Right cardiac atrium (tissue), 5 donors: ENCODE data around the gene AGAP1. TPM values are rescaled to one million over a fixed set of nuclear protein-coding genes. Genes with fewer than 3 reads are reported as not detected.

Experiments
- ATAC-seq, 2 donors: fragments of 200-7000 bp; cut with Tn5 transposase; one replicate each; pipeline versions ENCODE4 v1.8.0 to v1.9.1; 2020; ENCODE audit warnings: moderate library complexity in 2 of 2, mild to moderate bottlenecking in 1 of 2
- DNase-seq, 3 donors: peaks; one replicate each; pipeline ENCODE4 v3.0.0-alpha.2; 2020
- H3K27ac ChIP-seq: one replicate; pipeline ENCODE4 v1.5.1; 2013; ENCODE audit warnings: mild to moderate bottlenecking, low read length, control low read depth, moderate library complexity
- H3K27me3 ChIP-seq: one replicate; pipeline ENCODE4 v1.6.1; 2013; ENCODE audit not compliant: control insufficient read depth, insufficient read depth
- H3K4me1 ChIP-seq: one replicate; pipeline ENCODE4 v1.6.1; 2013; ENCODE audit warnings: low read length; ENCODE audit not compliant: control insufficient read depth, insufficient read depth
- H3K4me3 ChIP-seq: one replicate; pipeline ENCODE4 v1.5.1; 2013; ENCODE audit warnings: low read length, control low read depth
- H3K9me3 ChIP-seq: one replicate; pipeline ENCODE4 v1.6.1; 2013; ENCODE audit warnings: low read length; ENCODE audit not compliant: control insufficient read depth
- WGBS: extraction: QIAGEN DNeasy Blood & Tissue Kit; methylation state at CpG from one replicate; pipeline ENCODE4 v1.1.7; 2013; 5-methylcytosine and 5-hydroxymethylcytosine counted together
- intact Hi-C, 4 donors: fragments of 100-400 bp; cut with DNase I; formaldehyde crosslinking; loops; one replicate each; pipeline versions ENCODE4 v1.11.0 to v1.14.0; 2022 to 2023
- polyA plus RNA-seq: library from polyadenylated mRNA; stranded (reverse); fragments of 200-250 nt; gene quantifications from one replicate; pipeline ENCODE4 v1.2.3, GENCODE V29; 2013
- total RNA-seq, 4 donors: library from RNA; stranded (reverse); fragmentation: NEBNext Ultra II Directional; extraction: Animal tissue kit (Norgen Biotek cat#: 25700); gene quantifications; one replicate each; pipeline ENCODE4 v1.2.1, GENCODE V29; 2021
- donor health status: healthy with polysubstance abuse.
- donor health status: DM: no; HTN: yes; CAD: no.
- donor health status: DM: no; HTN: no; CAD: no.
- donor health status: DM: no; HTN: yes; CAD: no; lungs with severe emphysema.
- donor health status: DM: yes; HTN: yes; CAD: no.

AGAP1 gene
- total and polyA plus RNA-seq, 5 donors = 10.5 to 25.3 (median 22.6) TPM

DNA sequence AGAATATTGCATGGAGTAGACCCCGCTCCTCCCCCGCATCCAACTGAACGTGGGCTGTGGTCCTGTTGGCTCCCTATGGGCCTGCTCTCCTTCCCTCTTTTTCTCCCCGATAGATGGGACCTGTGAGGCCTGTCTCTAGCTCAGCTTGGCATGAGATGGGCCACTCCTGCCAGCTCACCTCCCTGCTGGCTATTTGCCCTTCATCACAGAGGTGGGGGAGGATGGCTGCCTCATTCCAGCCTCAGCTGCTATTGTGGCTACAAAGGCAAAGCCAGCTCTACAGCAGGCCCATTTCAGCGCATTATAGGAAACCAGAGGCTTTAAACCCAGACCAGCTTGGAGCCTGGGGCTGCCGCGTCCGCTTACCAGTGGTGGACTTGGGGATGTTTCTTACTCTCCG is 360.4 kb downstream of the AGAP1 start:
- intact Hi-C loops = no loop called here
- no peak overlapping the region for H3K4me3 ChIP-seq
- H3K27me3 ChIP-seq = no peaks in the 10 kb centered on the region
- H3K4me1 ChIP-seq = no peaks in the 10 kb centered on the region
- DNase-seq (no peak), ATAC-seq (no peak)
- no peaks in the 10 kb centered on the region for H3K9me3 ChIP-seq
- H3K27ac ChIP-seq = no peak overlapping the region
- WGBS = 90% methylated on average over 9 of the region's 9 CpGs

DNA sequence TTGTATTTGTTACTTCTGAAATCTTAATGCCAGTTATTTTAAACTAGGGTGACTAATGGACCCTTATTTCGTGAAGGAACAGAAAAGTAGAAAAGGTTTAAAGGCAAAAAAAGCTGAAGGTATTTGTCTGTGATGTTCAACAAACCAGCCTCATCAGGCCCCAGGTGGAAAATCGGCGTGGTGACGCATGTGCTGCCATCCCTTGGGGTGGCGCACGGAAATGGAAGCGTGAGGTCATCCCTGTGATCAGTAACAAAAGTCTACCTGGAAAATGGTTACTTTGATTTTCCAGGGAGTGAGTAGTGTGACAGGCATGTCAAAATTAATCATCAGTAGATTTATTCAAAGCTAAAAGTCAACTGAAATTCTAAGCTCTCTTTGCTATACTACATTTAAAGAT is 361.2 kb downstream of the AGAP1 start:
- Histone ChIP-seq H3K4me1 (no peaks in the 10 kb centered on the region), H3K27ac (no peak overlapping the region), H3K27me3 (no peaks in the 10 kb centered on the region), H3K9me3 (no peaks in the 10 kb centered on the region), H3K4me3 (no peak overlapping the region)
- WGBS = 97% methylated on average over 7 of the region's 7 CpGs
- DNase-seq (no peak), ATAC-seq (no peak)
- intact Hi-C loops = no loop called here

DNA sequence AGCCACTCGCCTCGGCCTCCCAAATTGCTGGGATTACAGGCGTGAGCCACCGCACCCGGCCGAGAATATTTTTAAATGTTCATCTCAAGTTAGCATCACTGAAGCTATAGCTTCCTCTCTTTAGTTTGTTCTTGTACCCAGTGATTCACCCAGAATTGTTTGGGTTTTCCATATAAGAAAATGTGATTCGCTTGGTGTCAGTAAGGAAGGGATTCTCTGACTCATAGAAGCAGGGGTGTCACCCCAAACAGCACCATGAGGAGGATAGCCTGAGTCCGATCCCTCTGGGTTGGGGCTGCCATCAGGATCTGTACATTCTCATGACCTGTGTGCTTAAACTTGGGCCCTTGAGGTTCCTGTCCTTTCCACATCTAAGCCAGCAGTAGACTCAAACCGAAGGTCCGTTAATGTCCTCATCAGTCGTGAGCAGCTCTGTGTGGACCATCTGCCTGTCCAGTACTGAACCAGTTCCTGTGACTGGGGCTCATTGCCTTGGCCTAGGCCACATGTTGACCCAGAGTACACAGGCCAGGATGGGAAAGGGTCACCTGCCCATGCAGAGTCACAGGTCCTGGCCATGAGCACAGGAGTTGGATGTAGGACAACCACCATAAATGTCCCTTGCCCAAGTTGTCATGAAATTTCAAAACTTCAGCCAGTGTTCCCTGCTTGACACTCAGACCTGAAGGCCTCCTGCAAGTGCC is 362.5 kb downstream of the AGAP1 start:
- Histone ChIP-seq H3K9me3 (no peaks in the 10 kb centered on the region), H3K27me3 (no peaks in the 10 kb centered on the region), H3K27ac (no peak overlapping the region), H3K4me3 (no peak overlapping the region), H3K4me1 (no peaks in the 10 kb centered on the region)
- no peak for DNase-seq
- over 99% methylated on average over 11 of the region's 11 CpGs for WGBS
- intact Hi-C loops = no loop called here
- no peak for ATAC-seq

DNA sequence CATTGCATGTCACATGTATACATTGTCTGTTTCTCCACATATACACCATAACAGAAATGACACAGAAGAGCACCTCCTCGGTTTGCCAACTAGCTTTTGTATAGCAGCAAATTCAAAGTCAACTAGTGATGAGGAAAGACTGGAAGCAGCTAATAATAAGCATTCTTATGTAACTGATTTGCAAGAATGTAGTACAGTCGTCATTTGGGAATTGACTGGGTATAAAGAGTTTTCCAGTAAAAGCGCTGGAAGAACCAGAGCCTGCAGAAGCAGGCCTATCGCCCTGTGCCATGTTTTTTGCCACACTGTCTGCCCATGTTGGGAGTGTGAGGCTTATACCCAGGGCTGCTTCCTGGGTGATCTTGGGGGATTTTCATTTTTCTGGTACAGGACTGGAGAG is 363.8 kb downstream of the AGAP1 start:
- intact Hi-C loops = no loop called here
- DNase-seq = no peak
- no peaks in the 10 kb centered on the region for H3K27me3 ChIP-seq
- H3K4me1 ChIP-seq = no peaks in the 10 kb centered on the region
- no peak overlapping the region for H3K4me3 ChIP-seq
- no peaks in the 10 kb centered on the region for H3K9me3 ChIP-seq
- no peak overlapping the region for H3K27ac ChIP-seq
- no peak for ATAC-seq
- 55% methylated on average over 4 of the region's 4 CpGs for WGBS

DNA sequence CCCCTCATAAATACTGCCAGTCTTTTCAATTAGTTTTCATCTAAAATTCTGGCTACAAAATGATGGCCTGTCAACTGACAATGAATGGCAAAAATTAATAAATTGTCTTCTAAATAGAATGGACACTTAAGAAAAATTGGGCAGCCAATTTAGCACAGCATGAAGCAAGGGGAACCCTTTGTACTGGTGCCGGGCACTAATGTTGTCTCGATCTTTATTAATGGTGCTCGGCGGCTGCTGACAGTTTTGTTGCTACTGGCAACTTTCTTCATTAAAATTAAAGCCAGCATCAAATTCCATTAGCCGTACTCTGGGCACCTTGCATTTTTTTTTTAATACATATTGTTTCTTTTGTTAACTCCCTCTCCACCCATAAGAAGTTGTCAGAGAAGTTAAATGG is 365.0 kb downstream of the AGAP1 start:
- no peaks in the 10 kb centered on the region for H3K9me3 ChIP-seq
- H3K4me3 ChIP-seq = no peak overlapping the region
- ATAC-seq (no peak), DNase-seq (no peak)
- 80% methylated on average over 5 of the region's 5 CpGs for WGBS
- no peaks in the 10 kb centered on the region for H3K27me3 ChIP-seq
- no peaks in the 10 kb centered on the region for H3K4me1 ChIP-seq
- H3K27ac ChIP-seq = no peak overlapping the region
- intact Hi-C loops = no loop called here

DNA sequence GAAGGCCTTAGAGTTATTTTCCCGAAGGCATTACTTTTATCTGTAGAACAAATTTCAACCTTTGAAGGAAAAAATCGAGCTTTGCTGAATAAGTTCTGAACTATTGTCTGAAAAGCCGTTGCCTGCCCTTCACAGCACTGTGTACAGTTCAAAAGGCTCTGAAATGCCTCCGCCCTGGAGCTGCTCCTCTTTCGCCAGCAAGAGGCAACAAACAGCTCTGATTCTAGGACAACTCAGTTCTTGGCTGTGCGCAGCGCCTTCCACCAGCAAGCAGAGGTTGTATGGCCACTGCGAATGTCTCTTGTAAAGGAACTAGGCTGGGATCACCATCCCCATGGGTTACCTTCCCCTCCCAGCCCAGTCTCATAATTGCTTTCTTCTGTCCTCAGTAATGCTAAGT is 365.8 kb downstream of the AGAP1 start:
- no peaks in the 10 kb centered on the region for H3K27me3 ChIP-seq
- no peak overlapping the region for H3K4me3 ChIP-seq
- peak in 2 of 3 donors; percentile 38 to 77 for DNase-seq
- no peaks in the 10 kb centered on the region for H3K4me1 ChIP-seq
- intact Hi-C loops = no loop called here
- 42% methylated on average over 8 of the region's 8 CpGs for WGBS
- peak; percentile 72 to 78 for ATAC-seq
- H3K9me3 ChIP-seq = no peaks in the 10 kb centered on the region
- peak overlapping the region; percentile 20 for H3K27ac ChIP-seq

DNA sequence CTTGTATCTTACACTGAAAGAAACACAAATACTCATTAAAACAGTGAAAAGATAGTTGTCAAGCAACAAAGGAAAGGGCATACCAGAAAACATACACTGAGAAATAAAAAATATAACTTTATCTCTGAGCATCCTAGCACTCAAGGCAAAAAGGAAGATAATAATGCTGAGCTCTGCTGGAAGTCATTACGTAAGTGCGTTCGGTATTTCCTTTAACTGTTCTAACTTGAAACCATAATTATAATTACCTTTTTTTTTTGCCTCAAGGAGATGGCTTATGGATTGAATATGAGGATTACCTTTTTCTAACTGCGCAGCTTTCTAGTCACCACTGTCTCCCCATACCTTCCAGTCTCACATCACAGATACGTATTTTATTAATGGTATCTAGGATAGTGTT is 366.3 kb downstream of the AGAP1 start:
- Histone ChIP-seq H3K4me1 (no peaks in the 10 kb centered on the region), H3K4me3 (no peak overlapping the region), H3K9me3 (no peaks in the 10 kb centered on the region), H3K27ac (no peak overlapping the region), H3K27me3 (no peaks in the 10 kb centered on the region)
- intact Hi-C loops = no loop called here
- WGBS = 51% methylated on average over 5 of the region's 5 CpGs
- no peak for DNase-seq
- ATAC-seq = peak; percentile 26 to 31

DNA sequence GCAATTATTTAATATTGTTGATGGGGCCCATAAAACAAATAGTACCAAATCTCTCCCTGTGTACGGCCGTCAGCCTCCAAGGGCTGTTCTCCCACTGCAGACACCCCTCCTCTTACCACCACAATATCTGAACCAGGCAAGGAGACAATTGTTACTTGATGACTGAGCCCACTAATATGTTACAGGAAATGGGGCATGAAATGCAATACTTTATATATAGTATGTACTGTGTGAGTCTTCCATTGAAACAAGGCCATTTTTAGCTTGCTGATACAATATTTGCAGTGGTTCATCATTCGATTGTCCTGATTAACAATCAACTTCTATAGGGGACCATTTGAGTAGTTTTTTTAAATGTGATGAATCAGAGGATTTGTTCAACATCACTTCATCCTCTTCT is 367.0 kb downstream of the AGAP1 start:
- ATAC-seq (no peak), DNase-seq (no peak)
- Histone ChIP-seq H3K9me3 (no peaks in the 10 kb centered on the region), H3K4me1 (no peaks in the 10 kb centered on the region), H3K4me3 (no peak overlapping the region), H3K27me3 (no peaks in the 10 kb centered on the region), H3K27ac (no peak overlapping the region)
- intact Hi-C loops = no loop called here
- WGBS = 69% methylated on average over 3 of the region's 3 CpGs

DNA sequence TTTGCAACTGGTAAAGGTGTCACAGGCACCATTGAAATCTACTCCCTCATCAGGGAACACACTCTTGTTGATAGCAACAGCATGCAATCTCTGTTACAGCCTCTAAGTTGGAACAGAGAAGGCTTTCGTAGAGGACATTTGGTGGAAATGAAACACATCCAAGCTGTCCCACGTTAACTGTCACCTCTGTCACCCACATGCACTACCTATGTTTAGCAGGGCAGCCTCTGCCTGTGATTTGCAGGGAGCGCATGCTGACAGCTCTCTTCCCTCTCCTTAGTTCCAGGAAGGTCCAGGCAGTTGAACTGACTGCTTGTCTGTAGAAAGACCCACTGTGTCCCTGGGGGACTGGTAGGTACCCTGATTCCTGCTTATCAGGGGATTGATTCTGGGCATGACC is 367.5 kb downstream of the AGAP1 start:
- H3K27me3 ChIP-seq = no peaks in the 10 kb centered on the region
- peak; percentile 48 to 79 for ATAC-seq
- DNase-seq = no peak

DNA sequence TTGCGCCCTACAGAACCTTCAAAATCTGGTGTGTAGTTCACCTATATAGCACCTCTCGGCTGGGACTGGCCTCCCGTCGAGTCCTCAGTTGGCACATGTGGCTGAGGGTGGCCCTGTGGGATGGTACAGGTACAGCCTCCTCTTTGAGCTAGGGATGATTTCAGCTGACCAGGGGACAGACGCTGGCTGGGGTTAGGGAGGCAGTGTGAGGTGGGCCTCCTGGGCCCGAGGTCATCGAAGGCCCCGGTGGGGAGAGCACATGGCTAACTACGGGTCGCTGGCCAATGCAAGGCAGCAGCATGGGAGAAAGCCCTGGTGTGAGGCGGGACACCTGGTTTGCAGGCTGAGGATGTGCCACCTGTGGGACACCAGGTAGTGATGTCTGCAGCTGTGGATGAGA is 369.6 kb downstream of the AGAP1 start:
- H3K4me3 ChIP-seq = no peak overlapping the region
- H3K4me1 ChIP-seq = peaks cover 6% of the 10 kb centered on the region
- ATAC-seq = no peak
- H3K27ac ChIP-seq = no peak overlapping the region
- H3K9me3 ChIP-seq = no peaks in the 10 kb centered on the region
- no peaks in the 10 kb centered on the region for H3K27me3 ChIP-seq
- DNase-seq = no peak
- intact Hi-C loops = no loop called here
- 96% methylated on average over 11 of the region's 11 CpGs for WGBS

More for the DNA sequence above, 367.5 kb downstream of the AGAP1 start:
- intact Hi-C loops = no loop called here
- Histone ChIP-seq H3K27ac (peak overlapping the region; percentile 68), H3K4me1 (no peaks in the 10 kb centered on the region), H3K4me3 (no peak overlapping the region), H3K9me3 (no peaks in the 10 kb centered on the region)
- 68% methylated on average over 3 of the region's 3 CpGs for WGBS

DNA sequence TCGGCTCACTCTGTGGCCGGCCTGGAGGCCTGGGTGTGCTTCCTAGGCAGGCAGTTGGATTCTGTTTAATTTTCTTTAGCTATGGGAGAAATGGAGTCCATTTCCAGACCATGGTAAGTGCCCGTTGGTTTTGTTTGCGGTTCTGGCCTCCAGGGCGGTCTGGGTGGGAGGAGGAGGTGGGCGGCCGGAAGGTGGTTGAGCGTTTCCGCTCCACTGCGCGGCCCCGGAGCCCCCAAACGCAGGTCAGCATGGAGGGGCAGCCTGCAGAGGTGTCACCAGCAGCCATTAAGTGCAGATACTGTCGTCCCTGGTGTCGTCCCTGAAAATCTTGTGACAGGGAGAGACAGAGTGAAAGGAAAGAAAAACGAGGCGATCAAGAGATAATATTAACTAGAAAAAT is 370.5 kb downstream of the AGAP1 start:
- intact Hi-C loops = no loop called here
- no peak for DNase-seq
- Histone ChIP-seq H3K9me3 (no peaks in the 10 kb centered on the region), H3K27ac (no peak overlapping the region), H3K4me1 (peaks cover 6% of the 10 kb centered on the region), H3K4me3 (no peak overlapping the region), H3K27me3 (no peaks in the 10 kb centered on the region)
- no peak for ATAC-seq
- WGBS = 88% methylated on average over 17 of the region's 17 CpGs
